NCI-H2196 (cell line): ENCODE results near the gene TBC1D22B.
"Not testable (repeated sequence)": the region's sequence is repeated elsewhere in the genome, so short reads cannot be mapped to it uniquely, and the experiment has no call there.

ENCODE experiments used
- DNase-seq: peaks from one replicate; lab custom pipeline; 2025; ENCODE audit not compliant: unreplicated experiment; lab: John Stamatoyannopoulos, UW

The TBC1D22B gene

GRCh38 chr6:37299990-37300389 lies 42.4 kb downstream of the TBC1D22B start:
- no peak for DNase-seq

GRCh38 chr6:37302086-37302686 lies 44.6 kb downstream of the TBC1D22B start:
- no peak for DNase-seq

GRCh38 chr6:37303091-37303660 lies 45.6 kb downstream of the TBC1D22B start:
- DNase-seq: no peak

GRCh38 chr6:37303891-37304503 lies 46.4 kb downstream of the TBC1D22B start:
- peak; percentile 47 for DNase-seq

GRCh38 chr6:37304766-37305165 lies 47.2 kb downstream of the TBC1D22B start:
- no peak for DNase-seq

- no peak for DNase-seq
Observed at GRCh38 chr6:37305841-37306425, 48.4 kb downstream of the TBC1D22B start.

- DNase-seq: no peak
Observed at GRCh38 chr6:37306624-37307222, 49.2 kb downstream of the TBC1D22B start.

GRCh38 chr6:37307484-37307883 lies 49.9 kb downstream of the TBC1D22B start:
- DNase-seq: not testable (repeated sequence)

GRCh38 chr6:37308069-37308815 lies 50.7 kb downstream of the TBC1D22B start:
- peak; percentile 88 for DNase-seq

- DNase-seq: no peak
Observed at GRCh38 chr6:37309046-37309445, 51.5 kb downstream of the TBC1D22B start.

GRCh38 chr6:37309692-37310091 lies 52.1 kb downstream of the TBC1D22B start:
- no peak for DNase-seq

- no peak for DNase-seq
Observed at GRCh38 chr6:37310966-37311365, 53.4 kb downstream of the TBC1D22B start.

- DNase-seq: no peak
Observed at GRCh38 chr6:37311741-37312473, 54.3 kb downstream of the TBC1D22B start.

- no peak for DNase-seq
Observed at GRCh38 chr6:37313723-37314486, 56.3 kb downstream of the TBC1D22B start.

- peak; percentile 45 for DNase-seq
Observed at GRCh38 chr6:37314487-37315156, 57.0 kb downstream of the TBC1D22B start.

- no peak for DNase-seq
Observed at GRCh38 chr6:37315157-37315515, 57.6 kb downstream of the TBC1D22B start.

- no peak for DNase-seq
Observed at GRCh38 chr6:37316071-37316470, 58.5 kb downstream of the TBC1D22B start.

- no peak for DNase-seq
Observed at GRCh38 chr6:37317312-37318038, 59.9 kb downstream of the TBC1D22B start.

- no peak for DNase-seq
Observed at GRCh38 chr6:37319156-37319555, 61.6 kb downstream of the TBC1D22B start.
